ENCODE data around the gene TSPAN9.

TSPAN9 gene

GRCh38 chr12:3201339-3202051 lies 124.3 kb downstream of the TSPAN9 start:
- Histone ChIP-seq H3K36me3 (ENCODE audit: insufficient read depth, low read length) (no peaks in the 10 kb centered on the region), H3K27ac (ENCODE audit: low read depth, low read length, poor library complexity, severe bottlenecking) (no peak overlapping the region), H4K20me1 (ENCODE audit: insufficient read depth, low read length) (no peaks in the 10 kb centered on the region), H3K4me1 (ENCODE audit: insufficient read depth, low read length, severe bottlenecking) (no peaks in the 10 kb centered on the region), H3K4me2 (ENCODE audit: low read length) (no peak overlapping the region), H3K4me3 (ENCODE audit: low read depth, low read length, poor library complexity, severe bottlenecking) (no peak overlapping the region), H3F3A (ENCODE audit: insufficient read depth, low read length) (no peaks in the 10 kb centered on the region), H3K9me2 (ENCODE audit: low read depth, low read length) (no peaks in the 10 kb centered on the region), H3K27me3 (ENCODE audit: insufficient read depth, low read length) (no peaks in the 10 kb centered on the region), H3K79me2 (ENCODE audit: insufficient read depth, low read length) (no peaks in the 10 kb centered on the region), H3K9ac (ENCODE audit: low read length) (no peak overlapping the region), H3K9me3 (ENCODE audit: low read length) (no peaks in the 10 kb centered on the region), H2AFZ (ENCODE audit: low read length) (no peak overlapping the region)
- TF ChIP-seq EZH2 (IDR thresholded peaks at IDR 0.05; ENCODE audit: borderline replicate concordance, low read length) (no peak), CTCF (IDR thresholded peaks at IDR 0.05; ENCODE audit: low read length) (no peak)

DNA sequence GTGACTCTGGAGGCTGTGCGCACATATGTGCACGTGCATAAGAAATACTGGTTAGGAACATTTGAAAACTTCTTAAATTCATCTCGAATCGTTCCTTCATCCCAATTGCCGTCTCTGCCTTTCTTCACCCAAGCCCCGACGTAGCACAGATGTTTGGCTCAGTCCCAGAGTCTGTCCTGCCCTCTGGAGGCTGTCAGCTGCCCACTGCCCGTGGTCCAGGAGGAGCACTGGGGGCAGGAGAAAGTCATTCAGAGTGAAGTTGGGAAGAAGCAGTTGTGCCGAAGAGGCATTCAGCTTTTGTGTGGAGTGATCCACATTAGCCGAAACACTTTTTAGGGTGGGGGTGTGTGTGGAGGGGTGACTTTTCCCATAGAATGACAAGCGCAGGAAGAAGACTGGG lies 124.9 kb downstream of the TSPAN9 start:
- no peak for TF ChIP-seq EZH2 (IDR thresholded peaks at IDR 0.05; ENCODE audit: borderline replicate concordance, low read length)
- no peak for TF ChIP-seq CTCF (IDR thresholded peaks at IDR 0.05; ENCODE audit: low read length)
- H3F3A ChIP-seq (ENCODE audit: insufficient read depth, low read length), result no peaks in the 10 kb centered on the region
- no peaks in the 10 kb centered on the region for H4K20me1 ChIP-seq (ENCODE audit: insufficient read depth, low read length)
- no peaks in the 10 kb centered on the region for H3K79me2 ChIP-seq (ENCODE audit: insufficient read depth, low read length)
- H3K27ac ChIP-seq (ENCODE audit: low read depth, low read length, poor library complexity, severe bottlenecking), result no peak overlapping the region
- no peaks in the 10 kb centered on the region for H3K9me3 ChIP-seq (ENCODE audit: low read length)
- H3K4me2 ChIP-seq (ENCODE audit: low read length), result no peak overlapping the region
- H3K9me2 ChIP-seq (ENCODE audit: low read depth, low read length), result no peaks in the 10 kb centered on the region
- no peak overlapping the region for H3K4me3 ChIP-seq (ENCODE audit: low read depth, low read length, poor library complexity, severe bottlenecking)
- H3K36me3 ChIP-seq (ENCODE audit: insufficient read depth, low read length), result no peaks in the 10 kb centered on the region
- H3K27me3 ChIP-seq (ENCODE audit: insufficient read depth, low read length), result no peaks in the 10 kb centered on the region
- no peak overlapping the region for H3K9ac ChIP-seq (ENCODE audit: low read length)
- H3K4me1 ChIP-seq (ENCODE audit: insufficient read depth, low read length, severe bottlenecking), result no peaks in the 10 kb centered on the region
- H2AFZ ChIP-seq (ENCODE audit: low read length), result no peak overlapping the region

- H2AFZ ChIP-seq (ENCODE audit: low read length), result no peak overlapping the region
- H3K9ac ChIP-seq (ENCODE audit: low read length), result no peak overlapping the region
- no peak for TF ChIP-seq EZH2 (IDR thresholded peaks at IDR 0.05; ENCODE audit: borderline replicate concordance, low read length)
- peak; percentile 93 for TF ChIP-seq CTCF (IDR thresholded peaks at IDR 0.05; ENCODE audit: low read length)
- no peaks in the 10 kb centered on the region for H3K36me3 ChIP-seq (ENCODE audit: insufficient read depth, low read length)
- H3K9me2 ChIP-seq (ENCODE audit: low read depth, low read length), result no peaks in the 10 kb centered on the region
- no peak overlapping the region for H3K27ac ChIP-seq (ENCODE audit: low read depth, low read length, poor library complexity, severe bottlenecking)
- H3K4me2 ChIP-seq (ENCODE audit: low read length), result no peak overlapping the region
- H3K4me1 ChIP-seq (ENCODE audit: insufficient read depth, low read length, severe bottlenecking), result no peaks in the 10 kb centered on the region
- H3F3A ChIP-seq (ENCODE audit: insufficient read depth, low read length), result no peaks in the 10 kb centered on the region
- no peaks in the 10 kb centered on the region for H4K20me1 ChIP-seq (ENCODE audit: insufficient read depth, low read length)
- H3K27me3 ChIP-seq (ENCODE audit: insufficient read depth, low read length), result no peaks in the 10 kb centered on the region
- no peaks in the 10 kb centered on the region for H3K9me3 ChIP-seq (ENCODE audit: low read length)
- no peak overlapping the region for H3K4me3 ChIP-seq (ENCODE audit: low read depth, low read length, poor library complexity, severe bottlenecking)
- H3K79me2 ChIP-seq (ENCODE audit: insufficient read depth, low read length), result no peaks in the 10 kb centered on the region
These were observed 125.7 kb downstream of the TSPAN9 start for GRCh38 chr12:3202734-3203446.

All from OCI-LY1 (cell line).